NCI-H524 treated with DMSO at 0.1 percent for 48 hours (cell line): Measurements from ENCODE around the gene TRIM44.
A peak's percentile ranks its signal among the peaks of the same experiment; 100 is the strongest.
"Not testable (repeated sequence)": the region's sequence is repeated elsewhere in the genome, so short reads cannot be mapped to it uniquely, and the experiment has no call there.

ENCODE experiments used
- DNase-seq: peaks from one replicate; lab custom pipeline; 2025; lab: John Stamatoyannopoulos, UW

TRIM44 gene

DNA sequence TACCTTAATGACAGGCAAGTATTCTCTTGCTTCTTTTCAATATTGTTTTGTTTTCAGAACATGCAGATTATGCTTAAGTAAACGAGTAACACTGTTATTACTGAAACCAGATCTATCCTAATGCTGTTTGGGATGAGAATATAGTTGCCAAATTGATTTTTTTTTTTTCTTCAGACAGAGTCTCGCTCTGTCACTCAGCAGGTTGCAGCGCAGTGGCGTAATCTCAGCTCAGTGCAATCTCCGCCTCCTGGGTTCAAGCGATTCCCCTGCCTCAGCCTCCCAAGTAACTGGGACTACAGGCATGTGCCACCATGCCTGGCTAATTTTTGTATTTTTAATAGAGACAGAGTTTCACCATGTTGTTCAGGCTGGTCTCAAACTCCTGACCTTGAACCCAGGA lies 91.0 kb downstream of the TRIM44 start:
- not testable (repeated sequence) for DNase-seq

DNA sequence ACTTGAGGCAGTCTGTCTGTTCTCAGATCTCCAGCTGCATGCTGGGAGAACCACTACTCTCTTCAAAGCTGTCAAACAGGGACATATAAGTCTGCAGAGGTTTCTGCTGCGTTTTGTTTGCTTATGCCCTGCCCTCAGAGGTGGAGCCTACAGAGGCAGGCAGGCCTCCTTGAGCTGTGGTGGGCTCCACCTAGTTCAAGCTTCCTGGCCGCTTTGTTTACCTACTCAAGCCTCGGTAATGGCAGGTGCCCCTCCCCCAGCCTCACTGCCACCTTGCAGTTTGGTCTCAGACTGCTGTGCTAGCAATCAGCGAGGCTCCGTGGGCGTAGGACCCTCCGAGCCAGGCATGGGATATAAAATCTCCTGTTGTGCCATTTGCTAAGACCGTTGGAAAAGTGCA lies 97.4 kb downstream of the TRIM44 start:
- not testable (repeated sequence) for DNase-seq

DNA sequence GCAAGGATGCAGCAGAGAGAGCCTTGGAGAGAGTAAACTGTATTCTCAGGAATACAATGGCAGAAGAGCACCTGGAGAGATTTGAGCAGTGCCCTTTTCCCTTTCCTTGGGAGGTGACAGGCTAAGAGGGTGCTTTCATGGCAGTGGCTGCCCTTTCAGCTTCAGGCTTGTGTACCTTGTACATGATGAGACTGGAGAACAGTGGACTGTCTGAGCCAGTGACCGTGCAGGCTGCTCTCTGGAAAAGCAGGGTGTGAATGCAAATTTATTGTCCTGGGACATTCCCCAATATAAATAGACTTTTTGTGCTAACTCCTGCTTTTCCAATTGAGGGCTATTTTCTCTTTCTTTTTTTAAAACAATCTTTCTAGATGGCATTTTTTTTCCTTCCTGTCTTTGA lies 99.3 kb downstream of the TRIM44 start:
- DNase-seq: no peak

DNA sequence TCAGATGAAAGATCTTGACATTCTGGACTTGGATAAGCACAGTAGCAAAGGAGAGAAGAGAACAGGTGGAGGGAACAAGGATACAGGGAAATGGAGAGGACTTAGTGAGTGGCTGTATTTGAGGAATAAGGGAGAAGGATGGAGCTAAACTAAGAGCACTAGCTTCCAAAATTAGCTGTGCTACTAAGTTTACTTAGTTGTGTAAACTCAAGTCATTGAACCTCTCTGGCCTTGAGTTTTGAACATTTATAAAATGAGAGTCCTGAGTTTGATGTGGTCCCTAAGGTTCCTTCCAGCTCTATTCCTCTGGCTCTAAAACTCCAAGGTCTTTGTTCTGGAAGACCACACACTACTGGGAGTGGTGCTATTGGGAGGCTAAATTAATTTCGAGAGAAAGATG lies 100.7 kb downstream of the TRIM44 start:
- no peak for DNase-seq

DNA sequence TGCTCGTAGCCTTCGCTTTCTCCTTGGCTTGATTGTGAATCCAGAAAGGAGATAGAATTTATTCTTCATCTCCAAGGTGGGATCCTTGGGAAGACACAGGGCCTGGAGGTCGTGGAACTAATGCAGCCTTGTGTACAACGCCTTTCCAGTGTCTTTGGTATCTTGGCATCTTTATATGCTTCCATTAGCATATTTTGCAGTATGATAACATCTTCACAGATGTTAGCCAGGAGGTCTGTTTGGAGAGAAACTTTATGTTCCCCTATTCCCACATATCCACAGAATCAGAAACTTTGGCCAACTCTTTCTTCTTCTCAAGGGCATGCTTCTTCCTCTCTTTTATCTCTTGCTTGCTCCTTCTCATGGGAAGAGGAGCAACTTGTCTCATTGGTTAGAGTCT lies 101.2 kb downstream of the TRIM44 start:
- DNase-seq: no peak

DNA sequence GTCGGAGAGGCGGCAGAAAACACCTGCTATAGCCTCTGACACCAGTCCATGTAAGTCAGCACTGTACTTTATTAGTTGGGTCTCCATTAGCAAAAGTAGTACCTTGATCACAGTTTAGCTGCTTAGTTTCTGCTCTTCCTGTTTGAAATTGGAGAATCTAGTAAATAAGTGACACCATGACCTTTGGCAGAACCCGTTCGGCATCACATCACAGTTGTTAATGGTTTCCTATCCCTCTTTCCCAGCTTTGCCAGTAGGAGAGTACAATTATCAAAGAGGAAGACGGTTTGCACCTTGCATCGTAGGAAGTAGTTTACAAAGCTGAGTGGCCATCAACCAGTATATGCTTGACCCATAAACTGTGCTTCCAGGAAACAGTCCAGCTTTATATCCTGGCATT lies 101.8 kb downstream of the TRIM44 start:
- no peak for DNase-seq

DNA sequence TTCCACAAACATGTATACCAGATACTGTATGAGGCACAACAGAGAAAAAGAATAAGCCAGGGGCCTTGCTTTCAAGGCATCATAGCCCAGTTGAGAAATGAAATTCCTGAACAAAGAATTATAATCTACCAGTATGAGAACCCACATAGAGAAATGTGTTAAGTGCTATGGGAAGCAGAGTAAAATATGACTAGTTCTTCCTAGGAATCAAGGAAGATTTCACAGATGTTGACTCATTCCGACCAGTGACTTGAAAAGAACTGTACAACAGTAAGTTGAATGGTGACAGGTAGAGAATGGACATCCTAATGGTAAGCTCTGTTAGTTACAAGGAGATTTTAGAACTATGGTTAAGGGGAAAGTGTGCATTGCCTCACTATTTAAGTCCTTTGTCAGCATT lies 102.6 kb downstream of the TRIM44 start:
- DNase-seq: no peak

DNA sequence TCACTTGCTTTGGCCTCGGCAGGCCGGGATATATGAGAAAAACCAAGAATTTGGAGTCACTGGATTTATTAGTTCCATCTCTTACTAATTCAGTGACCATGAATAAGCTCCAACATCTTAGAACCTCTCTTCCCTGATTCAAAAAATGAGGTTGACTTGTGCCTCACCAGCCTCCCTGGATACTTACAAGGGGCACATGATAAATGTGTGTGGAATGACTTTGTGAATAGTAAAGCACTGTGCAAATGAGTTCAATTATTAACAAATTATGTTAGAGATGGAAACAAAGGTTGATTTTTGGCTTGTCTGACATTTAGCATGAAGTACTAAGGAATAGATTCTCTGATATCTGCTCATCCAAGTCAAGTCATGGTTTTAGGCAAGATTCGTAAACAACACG lies 104.1 kb downstream of the TRIM44 start:
- no peak for DNase-seq

DNA sequence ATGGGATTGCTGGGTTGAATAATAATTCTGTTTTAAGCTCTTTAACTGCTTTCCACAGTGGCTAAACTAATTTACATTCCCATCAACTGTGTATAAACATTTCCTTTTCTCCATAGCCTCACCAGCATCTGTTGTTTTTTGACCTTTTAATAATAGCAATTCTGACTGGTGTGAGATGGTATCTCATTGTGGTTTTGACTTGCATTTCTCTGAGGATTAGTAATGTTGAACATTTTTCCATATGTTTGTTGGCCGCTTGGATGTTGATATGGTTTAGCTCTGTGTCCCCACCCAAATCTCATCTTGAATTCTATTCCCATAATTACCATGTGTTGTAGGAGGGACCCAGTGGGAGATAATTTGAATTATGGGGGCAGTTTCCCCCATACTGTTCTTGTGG lies 107.8 kb downstream of the TRIM44 start:
- DNase-seq: not testable (repeated sequence)

DNA sequence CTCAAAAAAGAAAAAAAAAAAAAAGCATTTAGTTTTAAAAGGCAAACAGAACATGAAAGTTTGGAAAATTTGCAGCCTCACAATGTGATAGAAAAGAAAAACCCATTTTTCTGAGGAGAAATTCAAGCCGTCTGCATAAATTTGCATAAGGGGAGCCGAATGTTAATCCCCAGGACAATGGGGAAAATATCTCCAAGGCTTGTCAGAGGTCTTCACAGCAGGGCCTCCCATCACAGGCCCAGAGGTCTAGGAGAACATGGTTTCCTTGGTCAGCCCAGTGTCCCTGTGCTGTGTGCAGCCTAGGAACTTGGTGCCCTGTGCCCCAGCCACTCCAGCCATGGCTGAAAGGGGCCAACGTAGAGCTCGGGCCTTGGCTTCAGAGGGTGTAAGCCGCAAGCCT lies 109.1 kb downstream of the TRIM44 start:
- DNase-seq: no peak

DNA sequence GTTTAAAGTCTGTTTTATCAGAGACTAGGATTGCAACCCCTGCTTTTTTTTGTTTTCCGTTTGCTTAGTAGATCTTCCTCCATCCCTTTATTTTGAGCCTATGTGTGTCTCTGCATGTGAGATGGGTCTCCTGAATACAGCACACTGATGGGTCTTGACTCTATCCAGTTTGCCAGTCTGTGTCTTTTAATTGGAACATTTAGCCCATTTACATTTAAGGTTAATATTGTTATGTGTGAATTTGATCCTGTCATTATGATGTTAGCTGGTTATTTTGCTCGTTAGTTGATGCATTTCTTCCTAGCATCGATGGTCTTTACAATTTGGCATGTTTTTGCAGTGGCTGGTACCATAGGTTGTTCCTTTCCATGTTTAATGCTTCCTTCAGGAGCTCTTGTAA lies 114.7 kb downstream of the TRIM44 start:
- DNase-seq: not testable (repeated sequence)

DNA sequence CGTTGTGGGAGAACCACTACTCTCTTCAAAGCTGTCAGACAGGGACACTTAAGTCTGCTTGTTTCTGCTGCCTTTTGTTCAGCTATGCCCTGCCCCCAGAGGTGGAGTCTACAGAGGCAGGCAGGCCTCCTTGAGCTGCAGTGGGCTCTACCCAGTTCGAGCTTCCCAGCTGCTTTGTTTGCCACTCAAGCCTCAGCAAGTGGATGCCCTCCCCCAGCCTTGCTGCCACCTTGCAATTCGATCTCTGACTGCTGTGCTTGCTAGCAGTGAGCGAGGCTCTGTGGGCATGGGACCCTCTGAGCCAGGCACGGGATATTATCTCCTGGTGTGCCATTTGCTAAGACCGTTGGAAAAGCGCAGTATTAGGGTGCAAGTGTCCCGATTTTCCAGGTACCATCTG lies 116.4 kb downstream of the TRIM44 start:
- peak; percentile 46 for DNase-seq

DNA sequence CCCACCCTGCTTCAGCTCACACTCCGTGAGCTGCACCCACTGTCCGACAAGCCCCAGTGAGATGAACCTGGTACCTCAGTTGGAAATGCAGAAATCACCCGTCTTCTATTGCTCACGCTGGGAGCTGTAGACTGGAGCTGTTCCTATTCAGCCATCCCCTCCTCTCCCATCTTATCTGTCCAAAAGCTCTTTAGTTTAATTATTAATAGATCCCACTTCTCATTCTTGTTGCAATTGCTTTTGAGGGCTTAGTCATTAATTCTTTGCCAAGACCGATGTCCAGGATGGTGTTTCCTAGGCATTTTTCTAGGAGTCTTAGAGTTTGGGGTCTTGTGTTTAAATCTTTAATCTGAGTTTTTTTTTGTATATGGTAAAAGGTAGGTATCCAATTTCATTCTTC lies 116.8 kb downstream of the TRIM44 start:
- DNase-seq: no peak

DNA sequence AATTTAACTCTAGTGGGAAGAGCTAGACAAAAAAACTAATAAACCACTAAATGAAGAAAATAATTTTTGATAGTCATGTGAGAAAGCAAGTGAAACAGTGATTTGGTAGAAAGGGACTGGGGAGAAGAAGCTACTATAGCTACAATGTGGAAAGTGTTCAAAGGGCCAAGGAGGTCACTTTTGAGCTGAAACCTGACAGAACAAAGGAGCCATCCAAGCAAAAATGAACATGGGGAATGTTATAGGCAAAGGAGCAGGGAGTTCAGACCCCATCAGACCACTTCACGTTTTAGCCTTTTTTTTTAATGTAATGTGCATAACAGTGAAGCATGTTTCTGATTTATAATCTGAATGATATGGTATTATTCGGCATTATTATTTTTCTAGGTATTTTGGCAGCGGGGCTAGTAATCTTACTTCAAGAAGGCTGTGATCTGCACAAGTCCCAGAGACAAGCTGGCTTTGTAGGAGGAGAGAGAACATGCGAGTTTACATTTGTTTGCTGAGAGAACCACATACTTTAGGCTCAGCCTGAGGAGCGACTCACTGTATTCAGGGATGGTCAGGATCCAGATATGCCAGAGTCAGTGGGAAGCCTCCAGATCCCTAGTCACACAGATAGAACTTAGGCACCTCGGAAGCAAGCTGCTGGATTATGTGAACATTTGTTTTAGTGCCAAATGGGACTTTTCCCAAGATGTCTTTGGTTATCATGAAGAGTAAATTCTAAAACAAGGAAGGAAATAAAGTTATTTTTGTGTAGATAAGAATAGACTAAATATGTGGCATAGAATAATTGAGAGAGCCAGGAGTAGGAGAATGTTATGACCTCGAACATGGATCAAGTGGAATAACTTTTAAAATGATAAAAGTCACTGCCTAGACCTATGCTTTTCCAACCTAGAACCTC lies 118.6 kb downstream of the TRIM44 start:
- DNase-seq: no peak

DNA sequence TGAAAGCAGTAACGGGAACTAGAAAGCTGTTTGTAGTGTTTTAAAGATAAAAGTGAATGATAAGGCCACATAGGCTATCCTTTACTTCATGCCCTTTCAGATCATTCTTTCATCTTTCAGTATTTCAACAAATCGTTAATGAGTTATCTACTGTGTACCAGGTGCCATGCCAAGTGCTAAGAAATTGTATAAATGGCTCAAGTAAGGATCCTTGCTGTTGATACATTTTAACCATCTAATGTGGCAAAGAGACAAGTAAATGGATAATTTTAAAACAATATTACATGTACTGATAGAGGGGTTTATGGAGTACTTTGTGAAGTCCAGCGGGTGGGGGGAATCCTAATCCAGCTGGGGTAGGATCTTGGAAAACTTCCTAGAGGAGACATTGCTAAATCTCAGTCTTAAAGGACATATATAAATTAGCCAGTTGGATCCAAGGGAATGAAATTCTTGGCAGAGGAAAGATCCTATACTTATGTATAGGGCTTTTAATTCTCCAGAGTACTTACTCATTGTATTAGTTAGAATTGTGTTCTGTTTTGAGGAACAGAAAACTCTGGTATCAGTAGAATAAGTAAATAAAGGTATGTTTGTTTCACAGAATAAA lies 119.4 kb downstream of the TRIM44 start:
- no peak for DNase-seq

DNA sequence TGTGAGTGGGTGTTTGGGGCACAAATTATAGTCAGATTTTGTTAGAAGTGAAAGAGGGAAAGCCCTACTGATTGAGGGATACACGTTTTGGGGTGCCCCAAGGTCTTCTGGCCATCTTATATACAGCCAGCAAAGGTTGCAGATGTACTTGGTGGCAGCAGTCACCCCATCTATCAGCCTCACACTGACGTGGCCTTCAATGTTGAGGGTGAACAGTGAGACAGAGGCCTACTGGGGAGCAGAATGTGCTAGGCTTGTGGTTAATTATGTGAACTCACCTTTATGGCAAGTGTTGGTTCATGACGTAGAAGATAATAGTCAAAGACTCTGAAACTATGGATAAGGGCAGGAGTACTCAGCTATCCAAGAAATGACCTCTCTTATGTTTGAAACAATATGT lies 121.2 kb downstream of the TRIM44 start:
- no peak for DNase-seq

DNA sequence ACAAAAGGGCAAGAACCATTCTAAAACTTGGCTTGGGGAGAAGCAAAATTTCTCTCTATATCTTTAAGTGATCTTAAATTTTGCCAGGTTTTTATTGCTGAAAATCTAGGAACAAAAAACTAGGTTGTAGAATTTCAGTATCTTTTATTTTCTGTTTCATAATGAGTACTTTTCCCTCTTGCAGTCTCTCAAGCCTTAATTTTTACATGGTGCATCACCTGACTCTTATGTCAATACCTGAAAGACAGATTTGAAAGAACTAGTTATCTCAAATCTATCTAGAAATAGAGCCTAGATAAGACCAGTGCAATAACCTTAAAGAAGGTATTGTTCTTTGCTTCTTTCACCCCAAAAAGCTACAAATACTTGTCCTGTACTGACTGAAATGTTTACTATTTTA lies 122.1 kb downstream of the TRIM44 start:
- no peak for DNase-seq

DNA sequence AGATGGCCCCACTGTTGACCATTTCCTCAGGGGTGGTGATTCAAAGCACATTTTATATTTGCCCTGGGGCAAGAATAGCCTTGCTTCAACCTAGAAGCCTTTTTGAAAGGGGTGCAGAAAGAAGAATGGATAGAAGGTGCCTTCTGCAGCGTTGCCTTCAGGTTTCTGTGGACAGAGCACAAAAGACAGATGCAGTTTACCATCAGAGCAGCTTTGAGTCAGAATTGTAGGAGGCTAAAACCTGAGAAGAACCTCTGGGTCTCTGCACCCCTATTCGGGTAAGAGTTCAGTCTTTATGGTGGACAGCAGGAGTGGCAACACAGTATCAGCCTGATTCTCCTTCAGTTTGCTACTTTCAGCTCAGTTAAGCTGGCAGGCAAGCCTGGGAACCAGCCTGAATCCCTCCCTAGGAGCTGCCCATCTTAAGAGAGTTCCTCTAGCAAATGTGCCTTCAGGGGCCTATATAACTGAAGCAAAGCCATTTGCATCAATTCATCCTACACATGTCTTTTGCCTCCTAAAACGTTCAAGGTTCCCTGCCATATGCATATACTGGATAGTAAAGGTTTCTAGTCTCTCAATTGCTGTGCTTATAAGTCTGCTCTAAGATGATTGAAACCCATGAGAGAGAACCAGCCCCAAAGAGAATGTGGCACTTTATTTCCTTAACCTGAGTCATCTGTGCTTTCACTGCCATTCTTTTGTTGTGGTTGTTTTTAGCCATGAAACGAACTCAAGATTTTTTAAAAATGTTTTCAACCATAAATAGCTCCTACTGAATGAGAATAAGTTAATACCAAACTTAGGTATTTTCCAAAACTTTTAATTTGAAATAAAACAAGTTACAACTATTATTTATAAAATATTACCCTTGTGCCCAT lies 123.0 kb downstream of the TRIM44 start:
- DNase-seq: no peak

DNA sequence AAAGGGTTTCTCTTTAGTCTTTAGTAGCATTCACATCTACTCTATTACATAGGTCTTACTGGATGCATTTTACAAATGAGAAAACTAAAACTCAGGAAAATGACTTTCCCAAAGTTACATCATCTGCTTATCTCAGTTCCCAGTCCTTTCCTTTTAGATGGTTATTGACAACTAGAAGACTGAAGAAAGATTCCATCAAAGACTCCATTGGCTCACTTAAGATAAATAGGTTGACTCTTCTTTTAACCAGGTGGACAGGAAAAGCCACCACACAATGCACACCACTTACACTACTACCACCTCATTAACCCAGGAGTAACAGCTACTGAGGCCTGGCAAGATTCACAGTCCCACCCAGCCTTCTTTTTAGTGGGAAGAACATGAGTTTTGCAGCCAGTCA lies 123.6 kb downstream of the TRIM44 start:
- DNase-seq: no peak

DNA sequence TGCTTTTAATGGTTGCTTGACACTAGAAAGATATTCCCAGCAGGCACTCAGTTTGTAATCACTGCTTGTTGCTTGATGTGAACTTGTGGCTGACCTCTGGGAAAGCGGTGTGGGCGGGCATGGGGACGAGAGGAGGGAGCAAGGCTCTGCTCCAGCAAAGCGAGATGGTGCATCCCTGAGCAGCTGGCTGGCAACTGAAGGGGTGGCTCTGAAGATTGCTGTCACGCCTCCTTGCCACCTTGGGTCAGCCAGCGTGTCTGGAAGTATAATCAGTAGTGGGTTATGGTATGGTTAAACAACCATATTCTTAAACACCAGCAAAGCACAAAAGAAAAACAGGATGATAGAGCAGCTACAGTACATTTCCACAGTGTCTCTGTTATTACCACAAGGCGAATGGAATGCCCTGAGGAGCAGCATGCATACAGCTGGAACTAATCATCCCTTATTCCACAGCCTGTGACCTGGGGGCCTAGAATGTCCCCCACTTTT lies 124.5 kb downstream of the TRIM44 start:
- DNase-seq: no peak

DNA sequence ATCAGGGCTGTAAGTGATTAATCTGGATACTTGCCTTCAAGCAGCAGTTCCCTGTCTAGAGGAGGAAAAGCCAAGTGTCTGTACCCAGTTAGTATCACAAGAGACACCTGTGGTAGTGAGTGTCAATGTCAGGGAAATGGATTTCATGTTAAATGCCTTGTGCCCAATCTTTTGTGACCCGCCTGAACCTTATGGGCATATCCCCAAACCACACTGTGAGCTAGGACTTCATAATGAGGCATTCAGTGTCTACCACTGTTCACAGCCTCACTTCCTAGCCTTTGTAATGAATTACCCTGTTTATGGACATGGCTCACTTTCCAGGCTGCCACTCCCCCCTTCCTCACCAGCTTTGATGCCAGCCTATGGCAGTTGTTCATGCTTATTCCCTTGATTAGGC lies 125.1 kb downstream of the TRIM44 start:
- DNase-seq: no peak
